Effector CD4-positive, alpha-beta T cell (primary cell): Measurements from ENCODE around the gene ANO6.
"Not testable (repeated sequence)": the region's sequence is repeated elsewhere in the genome, so short reads cannot be mapped to it uniquely, and the experiment has no call there.

Experiments used
- DNase-seq: peaks from one replicate; pipeline ENCODE4 v3.0.0-alpha.2; 2020

ANO6 gene

DNA sequence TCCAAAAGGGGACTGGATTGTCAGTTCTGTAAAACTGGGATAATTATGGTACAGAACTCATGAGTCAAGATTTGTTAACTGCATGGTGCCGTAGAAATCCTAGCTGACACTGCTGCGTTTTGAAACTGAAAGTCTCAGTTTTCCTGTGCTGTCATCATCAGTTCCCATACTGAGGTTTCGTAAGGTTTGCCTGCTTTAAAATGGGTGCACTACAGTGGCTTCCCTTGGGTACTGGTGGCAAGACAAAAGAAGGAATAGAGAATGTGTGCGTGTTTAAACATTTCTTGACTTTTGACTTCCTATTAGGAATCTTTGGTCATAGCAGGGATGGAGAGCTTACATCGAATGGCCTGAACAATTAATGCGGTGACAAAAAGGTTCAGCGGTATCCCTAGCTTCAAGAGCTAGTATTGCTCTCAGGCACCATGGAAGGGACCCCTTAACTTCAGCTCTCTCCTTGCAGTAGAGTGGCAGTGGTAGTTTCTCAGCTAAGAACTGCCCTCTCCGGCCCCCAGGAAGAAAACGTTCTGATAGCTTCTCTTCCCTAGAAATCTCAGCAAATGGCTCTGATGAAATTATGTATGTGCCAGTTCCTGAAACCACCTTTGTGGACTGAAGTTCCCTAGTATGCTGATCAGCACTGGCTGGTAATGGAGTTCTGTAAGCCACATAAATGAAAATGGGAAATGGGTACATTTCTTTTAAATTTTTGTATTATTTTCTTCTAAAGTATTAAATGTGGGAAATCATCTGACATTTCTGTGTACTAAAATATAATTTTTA lies 28.9 kb downstream of the ANO6 start:
- no peak for DNase-seq

DNA sequence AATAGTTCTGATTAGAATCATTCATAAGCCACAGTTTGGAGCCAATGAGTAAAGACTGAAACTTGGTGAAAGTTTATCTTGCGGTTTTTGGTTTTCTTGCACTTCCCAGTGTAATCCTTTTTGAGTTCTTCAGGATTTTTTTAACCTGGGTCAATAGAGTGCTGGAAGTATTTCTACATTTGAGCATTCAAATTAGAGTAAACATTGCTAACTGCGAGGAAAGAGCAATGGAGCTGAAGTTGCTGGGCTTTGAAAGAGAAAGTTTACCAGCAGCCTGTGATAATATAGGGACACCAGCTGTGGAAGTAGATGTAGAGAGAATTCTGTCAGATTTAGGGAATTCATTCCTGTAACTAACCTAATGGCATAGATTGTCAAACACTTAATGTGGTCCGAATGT lies 30.3 kb downstream of the ANO6 start:
- DNase-seq = no peak

- no peak for DNase-seq
Observed at GRCh38 chr12:45247589-45247988, 31.7 kb downstream of the ANO6 start.

DNA sequence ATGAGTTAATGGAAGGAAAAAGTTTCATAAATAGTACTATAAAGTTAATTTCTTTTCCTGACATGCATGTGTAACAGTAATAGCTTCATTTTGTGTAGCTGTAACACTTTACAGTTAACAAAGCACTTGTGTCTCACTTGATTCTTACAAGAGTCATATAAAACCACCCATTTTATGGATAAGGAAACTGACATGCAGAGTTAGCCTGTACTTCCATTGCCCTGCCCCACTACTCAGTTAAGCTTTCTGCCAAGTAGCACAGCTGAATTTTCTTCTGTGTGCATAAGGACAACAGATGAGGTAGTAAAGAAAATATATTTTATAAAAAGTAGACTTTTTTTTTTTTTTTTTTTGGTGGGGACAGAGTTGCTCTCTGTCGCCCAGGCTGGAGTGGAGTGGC lies 32.2 kb downstream of the ANO6 start:
- no peak for DNase-seq

DNA sequence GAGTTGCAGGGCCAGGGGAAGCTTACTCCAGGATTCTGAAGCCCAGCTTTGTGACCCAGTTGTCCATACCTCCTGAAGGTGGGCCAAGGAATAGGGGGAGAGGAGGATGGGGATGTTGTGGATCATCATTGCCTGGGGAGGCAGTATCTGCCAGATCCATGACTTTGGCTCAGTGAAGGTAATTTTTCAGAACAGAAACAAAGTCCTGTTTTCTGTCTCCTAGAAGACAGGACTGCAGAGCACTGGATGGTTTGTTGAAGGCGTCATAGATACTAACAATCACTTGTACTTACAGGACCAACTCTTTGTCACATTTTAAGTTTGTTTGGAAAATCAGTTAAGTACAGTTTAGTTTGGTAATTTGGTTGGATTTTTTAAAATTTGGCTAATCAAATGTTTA lies 38.4 kb downstream of the ANO6 start:
- DNase-seq = no peak

DNA sequence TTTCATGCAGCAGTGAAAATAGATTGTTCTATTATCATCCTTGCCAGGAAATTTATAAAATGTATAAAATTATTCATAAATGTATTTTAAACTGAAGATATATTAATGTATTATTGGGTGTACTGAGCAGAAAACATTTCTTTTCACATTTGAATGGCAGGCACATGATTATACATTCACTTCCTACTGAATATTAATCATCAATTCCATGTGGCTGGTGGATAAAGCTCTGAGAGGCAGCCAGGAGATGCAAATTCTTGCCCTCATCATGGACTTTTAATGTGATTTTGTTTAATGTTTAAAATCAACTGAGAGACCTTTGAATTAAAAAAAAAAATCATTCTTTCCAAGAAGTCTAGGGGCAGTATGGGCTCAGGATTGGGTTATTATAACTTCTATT lies 40.8 kb downstream of the ANO6 start:
- no peak for DNase-seq

DNA sequence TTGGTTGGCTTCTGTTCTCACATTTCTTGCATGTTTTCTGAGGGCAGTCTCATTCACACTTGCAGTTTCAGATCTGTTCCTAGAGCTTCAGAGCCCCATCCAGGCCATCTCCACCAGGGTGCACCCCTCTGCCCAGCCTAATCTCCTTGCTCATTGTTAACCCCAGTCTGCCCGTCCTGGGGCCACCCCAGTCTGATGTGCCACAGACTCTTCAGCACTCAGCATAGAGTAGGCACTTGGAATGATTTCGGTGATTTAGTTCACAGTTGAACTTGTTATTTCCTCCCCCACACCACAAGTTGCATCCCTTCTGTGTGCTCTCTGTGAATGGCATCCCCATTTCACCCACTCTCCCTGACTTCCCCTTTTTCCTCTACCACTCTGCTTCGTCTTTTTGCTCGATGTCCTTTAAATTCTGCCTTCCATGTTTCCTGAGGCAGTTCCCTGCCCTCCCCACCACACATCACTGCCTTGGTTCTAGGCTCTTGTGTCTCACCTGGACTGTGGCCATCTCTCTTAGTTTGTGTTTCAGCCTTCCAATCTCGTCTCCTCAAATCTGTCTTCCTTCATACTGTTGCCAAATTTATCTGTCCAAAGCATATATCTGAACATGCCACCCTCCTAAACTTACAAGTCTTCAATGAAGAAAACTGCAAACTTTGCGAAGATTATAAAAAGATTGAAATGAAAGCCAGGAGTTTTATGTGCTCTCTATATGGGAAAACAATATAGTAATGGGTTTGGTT lies 41.5 kb downstream of the ANO6 start:
- no peak for DNase-seq

- DNase-seq = no peak
Observed at GRCh38 chr12:45259675-45260074, 43.8 kb downstream of the ANO6 start.

DNA sequence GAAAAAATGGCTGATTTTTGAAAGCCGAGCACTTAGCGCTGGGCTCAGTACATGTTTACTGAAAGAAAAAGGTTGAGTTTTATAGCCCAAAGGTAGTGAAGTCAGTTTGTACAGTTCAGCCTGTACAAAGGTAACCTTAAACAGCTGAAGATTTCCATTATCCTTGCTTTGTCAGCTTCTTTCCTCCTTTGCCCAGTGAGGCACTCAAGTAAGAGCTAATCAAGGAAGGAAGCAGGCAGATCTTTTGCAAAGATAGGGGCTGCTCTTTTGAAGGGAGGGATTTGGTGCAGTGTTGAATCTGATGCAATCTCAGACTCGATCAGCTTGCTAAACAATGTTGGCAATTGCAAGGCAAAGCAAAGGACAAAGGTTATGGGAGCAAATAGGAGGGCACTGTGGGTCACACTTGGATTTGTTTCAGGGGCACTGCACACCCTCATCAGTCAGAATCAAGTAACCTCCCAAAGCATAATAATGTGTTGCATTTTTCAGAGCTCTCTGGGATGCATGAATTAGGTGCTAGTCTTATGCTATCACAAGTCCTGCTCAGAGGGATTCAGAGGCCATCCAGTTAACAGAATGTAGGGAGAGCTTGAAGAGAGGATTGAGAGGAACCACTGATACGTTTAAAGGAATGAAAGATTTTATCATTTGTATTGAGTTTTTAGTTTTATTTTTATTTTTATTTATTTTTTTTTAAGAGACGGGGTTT lies 44.4 kb downstream of the ANO6 start:
- DNase-seq = no peak

- no peak for DNase-seq
Observed at GRCh38 chr12:45260854-45261253, 45.0 kb downstream of the ANO6 start.

GRCh38 chr12:45262185-45262584 lies 46.3 kb downstream of the ANO6 start:
- DNase-seq = not testable (repeated sequence)

DNA sequence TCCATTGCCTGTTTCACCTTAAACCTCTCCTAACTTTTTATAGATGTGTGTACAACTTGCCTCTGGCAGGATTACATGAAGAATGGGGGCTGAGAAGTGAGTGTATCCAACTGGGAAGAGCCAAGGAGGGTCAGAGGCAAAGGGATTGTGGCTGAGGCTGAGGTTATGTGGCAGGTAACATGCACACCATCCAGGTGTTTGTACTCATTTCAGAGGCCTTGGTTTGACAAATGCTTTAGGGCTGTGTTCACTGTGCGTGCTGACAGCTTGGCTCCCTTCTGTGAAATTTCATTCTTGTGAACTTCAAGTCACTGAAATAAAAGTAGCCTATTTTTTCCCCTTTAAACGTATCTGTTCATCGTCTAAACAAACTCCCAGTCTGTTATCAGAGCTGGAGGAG lies 47.7 kb downstream of the ANO6 start:
- DNase-seq = no peak

DNA sequence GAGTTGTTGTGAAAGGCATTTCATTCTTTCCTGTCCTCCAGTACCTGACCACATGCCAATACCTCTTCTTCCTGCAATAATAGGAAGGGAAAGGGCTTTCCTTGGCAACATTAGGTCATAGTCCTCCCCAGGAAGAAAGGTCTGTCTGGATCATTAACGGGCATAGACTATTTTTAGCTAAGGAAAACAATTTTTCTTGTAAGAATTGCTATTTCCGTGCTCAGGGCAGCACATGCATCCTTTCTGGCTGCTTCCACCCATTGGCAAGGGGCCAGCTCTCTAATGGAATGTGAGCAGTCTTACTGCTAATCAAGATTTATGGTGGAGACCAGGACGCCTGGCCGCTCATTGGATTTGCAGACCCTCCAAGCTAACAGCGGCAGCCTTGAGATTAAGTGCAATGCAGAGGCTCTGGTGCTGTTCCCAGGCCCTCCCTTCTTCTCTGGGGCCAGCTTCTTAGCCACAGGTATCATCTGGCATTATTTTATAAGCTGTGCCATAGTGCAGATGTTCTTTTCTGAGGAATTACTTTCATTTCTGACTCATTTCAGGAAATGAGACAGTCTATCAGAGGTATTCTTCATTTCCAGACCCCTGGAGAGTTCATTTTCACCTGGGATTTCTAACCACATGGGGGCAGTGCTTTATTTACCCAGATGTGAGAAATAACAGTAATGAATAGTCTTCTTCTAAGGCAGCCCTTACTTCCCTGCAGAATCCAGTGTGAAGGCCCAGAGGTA lies 52.9 kb downstream of the ANO6 start:
- DNase-seq = no peak

DNA sequence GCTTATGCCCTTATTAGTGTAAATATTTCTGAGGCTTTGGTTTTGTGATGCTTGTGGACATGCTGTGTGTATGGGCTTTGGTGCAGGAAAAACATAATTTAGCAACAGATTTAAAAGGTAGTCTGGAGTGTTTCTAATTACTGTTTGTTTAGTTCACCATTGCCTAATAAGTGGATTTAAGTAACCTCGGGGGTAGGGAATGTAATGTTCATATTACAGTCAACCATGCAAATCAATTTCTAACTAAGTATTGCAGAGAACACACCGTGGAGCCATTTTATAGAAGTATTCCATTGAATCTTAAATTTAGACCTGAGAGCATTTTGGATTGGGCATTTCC lies 53.5 kb downstream of the ANO6 start:
- no peak for DNase-seq

- DNase-seq = no peak
Observed at GRCh38 chr12:45270951-45271350, 55.1 kb downstream of the ANO6 start.

GRCh38 chr12:45273717-45274271 lies 57.9 kb downstream of the ANO6 start:
- DNase-seq = no peak

- no peak for DNase-seq
Observed at GRCh38 chr12:45276154-45276755, 60.4 kb downstream of the ANO6 start.

- no peak for DNase-seq
Observed at GRCh38 chr12:45278447-45278846, 62.6 kb downstream of the ANO6 start.

- DNase-seq = no peak
Observed at GRCh38 chr12:45279931-45280830, 64.3 kb downstream of the ANO6 start.

- DNase-seq = no peak
Observed at GRCh38 chr12:45281994-45282393, 66.1 kb downstream of the ANO6 start.

GRCh38 chr12:45282411-45282810 lies 66.5 kb downstream of the ANO6 start:
- DNase-seq = no peak
